Caco-2 (cell line): ENCODE data around the gene LARP1. TPM values are rescaled to one million over a fixed set of nuclear protein-coding genes. Genes with fewer than 3 reads are reported as not detected.
"Not testable (repeated sequence)": the region's sequence is repeated elsewhere in the genome, so short reads cannot be mapped to it uniquely, and the experiment has no call there.

Source experiments
- BruUV-seq: library from RNA; stranded (reverse); fragments of 400-500 nt; replicated peaks from 2 replicates; lab custom pipeline; 2021; lab: Mats Ljungman, UMichigan
- CTCF ChIA-PET: fragments of 300-600 bp; sonication (Branson Sonifier 250); formaldehyde crosslinking; loops from one replicate; lab custom pipeline; 2022; ENCODE audit warnings: antibody characterized with exemption; lab: Charles Lee
- POLR2A ChIA-PET: fragments of 300-600 bp; sonication (Branson Sonifier 250); formaldehyde crosslinking; loops from one replicate; lab custom pipeline; 2022; ENCODE audit warnings: antibody characterized with exemption; lab: Charles Lee
- DNase-seq, 2 experiments: peaks; one replicate each; pipeline versions ENCODE4 v3.0.0 to v3.0.0-alpha.2; 2020 to 2022
- H3K27me3 ChIP-seq: replicated peaks from 2 replicates; pipeline ENCODE4 v1.6.0; 2011; ENCODE audit warnings: low read length; ENCODE audit not compliant: control insufficient read depth, insufficient read depth
- H3K36me3 ChIP-seq: 2 replicates; pipeline ENCODE4 v1.5.1; 2011; ENCODE audit warnings: low read length; ENCODE audit not compliant: control insufficient read depth, insufficient read depth
- H3K4me1 ChIP-seq: fragments of 250-450 bp; sonication (Bioruptor Pico); 2 replicates; pipeline ENCODE4 v1.5.1; 2020; ENCODE audit warnings: mild to moderate bottlenecking
- H3K4me3 ChIP-seq: 2 replicates; pipeline ENCODE4 v1.5.1; 2011; ENCODE audit warnings: low read depth, mild to moderate bottlenecking, control low read depth, low read length
- H3K9me3 ChIP-seq: fragments of 250-450 bp; sonication (Bioruptor Pico); 2 replicates; pipeline ENCODE4 v1.5.1; 2020; ENCODE audit warnings: mild to moderate bottlenecking, moderate library complexity
- H3K27ac Mint-ChIP-seq: one replicate; pipeline ENCODE4 v1.8.0; 2022; ENCODE audit warnings: mixed read lengths; ENCODE audit not compliant: unreplicated experiment
- H3K27me3 Mint-ChIP-seq: one replicate; pipeline ENCODE4 v1.8.0; 2022; ENCODE audit warnings: mixed read lengths; ENCODE audit not compliant: insufficient read depth, unreplicated experiment
- H3K36me3 Mint-ChIP-seq: one replicate; pipeline ENCODE4 v1.8.0; 2022; ENCODE audit warnings: mild to moderate bottlenecking, mixed read lengths; ENCODE audit not compliant: insufficient read depth, unreplicated experiment
- H3K4me1 Mint-ChIP-seq: one replicate; pipeline ENCODE4 v1.8.0; 2022; ENCODE audit warnings: low read depth, mixed read lengths; ENCODE audit not compliant: unreplicated experiment
- H3K4me3 Mint-ChIP-seq: one replicate; pipeline ENCODE4 v1.8.0; 2022; ENCODE audit warnings: mild to moderate bottlenecking, moderate library complexity, mixed read lengths; ENCODE audit not compliant: unreplicated experiment
- H3K9me3 Mint-ChIP-seq: one replicate; pipeline ENCODE4 v1.8.0; 2022; ENCODE audit warnings: mixed read lengths; ENCODE audit not compliant: unreplicated experiment
- intact Hi-C: fragments of 100-400 bp; cut with micrococcal nuclease; formaldehyde crosslinking; loops from one replicate; pipeline ENCODE4 v1.10.0; 2022; ENCODE audit not compliant: unreplicated experiment
- total RNA-seq: library from RNA; stranded (reverse); gene quantifications from 2 replicates; pipeline ENCODE4 v1.2.3, GENCODE V29; 2022
- TF ChIP-seq, protein P1 (sequence below), 2 experiments: fragments of 200-600 bp in 1 of 2; IDR thresholded peaks; 1 replicate in 1 of 2; 2 replicates in 1 of 2; pipeline versions ENCODE4 v1.5.1 to v1.8.0; 2011 to 2022; ENCODE audit warnings: antibody characterized with exemption in 1 of 2, control low read depth in 1 of 2, inconsistent platforms in 1 of 2, low read depth in 1 of 2, low read length in 1 of 2, mild to moderate bottlenecking in 1 of 2, moderate library complexity in 1 of 2; ENCODE audit not compliant: insufficient read depth in 1 of 2, severe bottlenecking in 1 of 2, unreplicated experiment in 1 of 2

Gene LARP1
- total RNA-seq, 1 experiment from 2014 or later = 372 TPM

GRCh38 chr5:154743812-154744211 is 11.4 kb upstream of the LARP1 start:
- H3K27ac Mint-ChIP-seq = no peak overlapping the region
- CTCF ChIA-PET = no interaction called here

GRCh38 chr5:154745349-154745748 is 9.8 kb upstream of the LARP1 start:
- Histone ChIP-seq H3K4me3 (no peak overlapping the region), H3K36me3 (no peaks in the 10 kb centered on the region), H3K4me1 (no peaks in the 10 kb centered on the region; the same call in 1 of the 2 replicates), H3K9me3 (no peaks in the 10 kb centered on the region), H3K27me3 (no peaks in the 10 kb centered on the region)
- Mint-ChIP-seq H3K36me3 (no peaks in the 10 kb centered on the region), H3K9me3 (no peaks in the 10 kb centered on the region), H3K4me1 (peaks cover 7% of the 10 kb centered on the region), H3K4me3 (no peak overlapping the region), H3K27me3 (no peaks in the 10 kb centered on the region), H3K27ac (no peak overlapping the region)
- ChIA-PET CTCF (no interaction called here), POLR2A (no interaction called here)
- no peak for DNase-seq
- TF ChIP-seq, protein P1, sequence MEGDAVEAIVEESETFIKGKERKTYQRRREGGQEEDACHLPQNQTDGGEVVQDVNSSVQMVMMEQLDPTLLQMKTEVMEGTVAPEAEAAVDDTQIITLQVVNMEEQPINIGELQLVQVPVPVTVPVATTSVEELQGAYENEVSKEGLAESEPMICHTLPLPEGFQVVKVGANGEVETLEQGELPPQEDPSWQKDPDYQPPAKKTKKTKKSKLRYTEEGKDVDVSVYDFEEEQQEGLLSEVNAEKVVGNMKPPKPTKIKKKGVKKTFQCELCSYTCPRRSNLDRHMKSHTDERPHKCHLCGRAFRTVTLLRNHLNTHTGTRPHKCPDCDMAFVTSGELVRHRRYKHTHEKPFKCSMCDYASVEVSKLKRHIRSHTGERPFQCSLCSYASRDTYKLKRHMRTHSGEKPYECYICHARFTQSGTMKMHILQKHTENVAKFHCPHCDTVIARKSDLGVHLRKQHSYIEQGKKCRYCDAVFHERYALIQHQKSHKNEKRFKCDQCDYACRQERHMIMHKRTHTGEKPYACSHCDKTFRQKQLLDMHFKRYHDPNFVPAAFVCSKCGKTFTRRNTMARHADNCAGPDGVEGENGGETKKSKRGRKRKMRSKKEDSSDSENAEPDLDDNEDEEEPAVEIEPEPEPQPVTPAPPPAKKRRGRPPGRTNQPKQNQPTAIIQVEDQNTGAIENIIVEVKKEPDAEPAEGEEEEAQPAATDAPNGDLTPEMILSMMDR (IDR thresholded peaks at IDR 0.05; ENCODE audit: insufficient read depth in 1 of 2, low read depth in 1 of 2, low read length in 1 of 2, severe bottlenecking in 1 of 2, unreplicated experiment in 1 of 2) = no peak
- intact Hi-C loops = no loop called here
- BruUV-seq = no TSS peak

More at GRCh38 chr5:154743812-154744211, 11.4 kb upstream of the LARP1 start:
- no peaks in the 10 kb centered on the region; the same call in 1 of the 2 replicates for H3K4me1 ChIP-seq
- no peak for DNase-seq
- intact Hi-C loops = no loop called here
- no peak overlapping the region for H3K4me3 Mint-ChIP-seq
- peaks cover 7% of the 10 kb centered on the region for H3K4me1 Mint-ChIP-seq
- TF ChIP-seq, protein P1 (IDR thresholded peaks at IDR 0.05; ENCODE audit: insufficient read depth in 1 of 2, low read depth in 1 of 2, low read length in 1 of 2, severe bottlenecking in 1 of 2, unreplicated experiment in 1 of 2) = no peak
- no peaks in the 10 kb centered on the region for H3K36me3 ChIP-seq
- H3K9me3 Mint-ChIP-seq = no peaks in the 10 kb centered on the region
- no peaks in the 10 kb centered on the region for H3K36me3 Mint-ChIP-seq
- no peaks in the 10 kb centered on the region for H3K9me3 ChIP-seq
- no peaks in the 10 kb centered on the region for H3K27me3 Mint-ChIP-seq
- BruUV-seq = no TSS peak
- POLR2A ChIA-PET = no interaction called here
- H3K4me3 ChIP-seq = no peak overlapping the region
- H3K27me3 ChIP-seq = no peaks in the 10 kb centered on the region

DNA sequence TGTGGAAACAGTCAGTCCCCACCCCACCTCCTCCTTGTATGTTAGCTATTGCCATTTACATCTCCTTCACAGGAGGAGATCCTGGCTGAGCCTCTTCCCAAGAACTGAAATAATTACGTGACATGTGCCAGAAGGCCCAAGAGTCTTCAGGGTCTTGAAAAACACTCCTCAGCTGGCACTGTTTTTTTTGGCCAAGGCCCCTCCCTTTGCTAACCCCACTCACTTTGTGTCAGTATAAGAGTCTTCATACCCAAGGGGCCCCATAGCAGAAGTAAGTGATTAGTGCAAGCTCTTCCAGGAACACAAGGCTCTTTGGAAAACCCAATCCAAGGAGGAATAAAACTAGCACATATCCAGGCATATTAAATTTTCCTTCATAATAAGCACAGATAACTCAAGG is 5.7 kb upstream of the LARP1 start:
- H3K4me3 Mint-ChIP-seq = no peak overlapping the region
- Histone ChIP-seq H3K4me3 (no peak overlapping the region), H3K27me3 (no peaks in the 10 kb centered on the region), H3K36me3 (0 out of 2 replicates have a peak, but pooled peaks cover 1% of the 10 kb centered on the region), H3K4me1 (0 out of 2 replicates have a peak, but pooled peaks cover 12% of the 10 kb centered on the region), H3K9me3 (no peaks in the 10 kb centered on the region)
- BruUV-seq = no TSS peak
- peaks cover under 1% of the 10 kb centered on the region for H3K36me3 Mint-ChIP-seq
- POLR2A ChIA-PET = no interaction called here
- H3K27ac Mint-ChIP-seq = no peak overlapping the region
- TF ChIP-seq, protein P1 (IDR thresholded peaks at IDR 0.05; ENCODE audit: insufficient read depth in 1 of 2, low read depth in 1 of 2, low read length in 1 of 2, severe bottlenecking in 1 of 2, unreplicated experiment in 1 of 2) = no peak
- H3K4me1 Mint-ChIP-seq = peaks cover 10% of the 10 kb centered on the region
- intact Hi-C loops = no loop called here
- H3K27me3 Mint-ChIP-seq = no peaks in the 10 kb centered on the region
- DNase-seq = no peak
- CTCF ChIA-PET = no interaction called here
- no peaks in the 10 kb centered on the region for H3K9me3 Mint-ChIP-seq

DNA sequence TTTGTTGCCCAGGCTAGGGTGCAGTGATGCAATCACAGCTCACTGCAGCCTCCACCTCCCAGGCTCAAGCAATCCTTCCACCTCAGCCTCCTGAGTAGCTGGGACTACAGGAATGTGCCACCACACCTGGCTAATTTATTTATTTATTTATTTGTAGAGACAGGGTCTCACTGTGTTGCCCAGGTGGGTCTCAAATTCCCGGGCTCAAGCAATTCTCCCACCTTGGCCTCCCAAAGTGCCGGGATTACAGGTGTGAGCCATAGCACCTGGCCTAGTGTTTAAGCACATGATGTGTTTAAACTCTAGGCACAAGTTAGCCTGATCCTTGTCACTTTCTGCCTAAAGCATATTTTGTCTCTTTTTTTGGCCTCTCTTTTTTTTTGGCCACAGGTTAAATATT is 4.5 kb upstream of the LARP1 start:
- H3K27me3 Mint-ChIP-seq, H3K36me3 Mint-ChIP-seq, POLR2A ChIA-PET, H3K36me3 ChIP-seq, H3K27me3 ChIP-seq, H3K4me3 Mint-ChIP-seq, H3K4me3 ChIP-seq, BruUV-seq, DNase-seq, H3K9me3 Mint-ChIP-seq, CTCF ChIA-PET, H3K27ac Mint-ChIP-seq, H3K9me3 ChIP-seq: not testable (repeated sequence)
- H3K4me1 ChIP-seq = 0 out of 2 replicates have a peak, but pooled peaks cover 12% of the 10 kb centered on the region
- intact Hi-C loops = loop anchor here (5.0 kb wide), 1 partner anchor 53 kb away; no protein-coding TSS in a partner anchor
- H3K4me1 Mint-ChIP-seq = peaks cover 10% of the 10 kb centered on the region
